Lung (tissue), 12 donors: ENCODE results near the gene CD2. TPM values are rescaled to one million over a fixed set of nuclear protein-coding genes. Genes with fewer than 3 reads are reported as not detected.

Experiments
- ATAC-seq: fragments of 200-7000 bp; cut with Tn5 transposase; one replicate; pipeline ENCODE4 v1.9.1; 2020; ENCODE audit warnings: moderate number of reproducible peaks; ENCODE audit not compliant: insufficient read depth, low FRiP score
- DNase-seq, 3 donors: peaks; one replicate each; pipeline ENCODE4 v3.0.0-alpha.2; 2013 to 2017
- H3K27ac ChIP-seq, 2 donors: one replicate each; pipeline ENCODE4 v1.5.1; 2013; ENCODE audit warnings: mild to moderate bottlenecking in 2 of 2, moderate library complexity in 2 of 2, control low read depth in 1 of 2, inconsistent platforms in 1 of 2, low read depth in 1 of 2, low read length in 1 of 2
- H3K27me3 ChIP-seq, 3 donors: one replicate each; pipeline ENCODE4 v1.5.1; 2013; ENCODE audit warnings: low read length in 2 of 3; ENCODE audit not compliant: control insufficient read depth in 3 of 3, insufficient read depth in 3 of 3
- H3K36me3 ChIP-seq, 4 donors: one replicate each; pipeline ENCODE4 v1.5.1; 2013; ENCODE audit warnings: low read length in 4 of 4, mild to moderate bottlenecking in 1 of 4, moderate library complexity in 1 of 4; ENCODE audit not compliant: control insufficient read depth in 4 of 4, insufficient read depth in 4 of 4
- H3K4me1 ChIP-seq, 5 donors: one replicate each; pipeline ENCODE4 v1.5.1; 2013; ENCODE audit warnings: low read length in 5 of 5, mild to moderate bottlenecking in 2 of 5, moderate library complexity in 1 of 5; ENCODE audit not compliant: control insufficient read depth in 5 of 5, insufficient read depth in 5 of 5
- H3K4me3 ChIP-seq: one replicate; pipeline ENCODE4 v1.5.1; 2013; ENCODE audit warnings: mild to moderate bottlenecking, control low read depth, moderate library complexity
- H3K9ac ChIP-seq, 2 donors: one replicate each; pipeline ENCODE4 v1.5.1; 2013; ENCODE audit warnings: low read length in 2 of 2, control low read depth in 1 of 2; ENCODE audit not compliant: insufficient read depth in 1 of 2
- H3K9me3 ChIP-seq, 4 donors: one replicate each; pipeline ENCODE4 v1.5.1; 2013; ENCODE audit warnings: low read length in 3 of 4, mild to moderate bottlenecking in 1 of 4, moderate library complexity in 1 of 4; ENCODE audit not compliant: control insufficient read depth in 4 of 4, insufficient read depth in 3 of 4
- WGBS, 2 donors: extraction: QIAGEN DNeasy Blood & Tissue Kit; methylation state at CpG; one replicate each; pipeline ENCODE4 v1.1.7; 2013; 5-methylcytosine and 5-hydroxymethylcytosine counted together
- polyA plus RNA-seq, 2 donors: library from polyadenylated mRNA; stranded (reverse); fragments of 200-250 nt; gene quantifications; one replicate each; pipeline ENCODE4 v1.2.1, GENCODE V29; 2013
- total RNA-seq, 2 donors: library from RNA; depleted of rRNA in 1 of 2; stranded (reverse); fragments of >200 nt in 1 of 2; gene quantifications; one replicate each; pipeline ENCODE4 v1.2.1, GENCODE V29; 2014 to 2021
- TF ChIP-seq, protein P1 (sequence below): IDR thresholded peaks from 2 replicates; pipeline ENCODE4 v1.5.1; 2012; ENCODE audit warnings: mild to moderate bottlenecking; ENCODE audit errors: control extremely low read depth, extremely low read depth
- donor health status: control.
- donor health status: control.
- donor health status: Bipolar disorder and iron deficiency.
- donor health status: healthy.
- donor health status: DM: yes; HTN: yes; CAD: no.

Gene CD2
- total and polyA plus RNA-seq, 4 donors: 2.4 to 5.2 (median 4.9) TPM

DNA sequence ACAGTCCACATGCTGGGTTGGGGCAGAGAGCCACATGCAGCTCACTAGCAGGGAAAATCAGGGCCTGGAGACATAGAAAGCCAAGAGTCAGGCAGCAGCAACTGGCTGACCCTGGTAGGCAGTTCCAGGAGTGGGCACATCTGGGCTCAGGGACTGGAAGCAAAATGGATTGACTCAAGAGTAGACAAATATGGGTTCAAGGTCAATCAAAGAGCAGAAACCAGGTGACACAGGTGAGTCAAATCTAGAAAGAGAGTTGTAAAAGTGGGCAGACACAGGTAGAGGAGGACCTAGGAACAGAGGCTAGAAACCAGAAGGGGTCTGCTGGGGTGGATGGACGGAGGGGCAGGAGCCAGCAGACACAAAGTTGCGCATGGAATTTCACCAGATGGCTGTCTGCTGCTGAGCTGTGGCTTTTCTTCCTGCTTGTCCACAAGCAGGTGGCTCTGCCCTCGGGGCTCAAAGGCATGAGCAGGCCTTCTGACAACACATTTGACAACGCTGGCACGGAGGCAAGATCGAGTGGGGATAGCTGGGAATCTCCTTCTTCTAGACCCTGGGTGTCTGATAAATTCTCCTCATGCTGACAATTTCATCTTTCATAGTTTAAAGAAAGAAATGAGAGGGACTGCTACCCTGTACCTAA lies 45.9 kb upstream of the CD2 start:
- no peak for ATAC-seq
- Histone ChIP-seq H3K4me3 (no peak overlapping the region), H3K9me3 (no peaks in the 10 kb centered on the region), H3K27ac (no peak overlapping the region), H3K27me3 (no peaks in the 10 kb centered on the region), H3K9ac (no peak overlapping the region), H3K4me1 (peaks cover 0 to 17% (median 8%) of the 10 kb centered on the region in 5 donors), H3K36me3 (no peaks in the 10 kb centered on the region)
- TF ChIP-seq, protein P1, sequence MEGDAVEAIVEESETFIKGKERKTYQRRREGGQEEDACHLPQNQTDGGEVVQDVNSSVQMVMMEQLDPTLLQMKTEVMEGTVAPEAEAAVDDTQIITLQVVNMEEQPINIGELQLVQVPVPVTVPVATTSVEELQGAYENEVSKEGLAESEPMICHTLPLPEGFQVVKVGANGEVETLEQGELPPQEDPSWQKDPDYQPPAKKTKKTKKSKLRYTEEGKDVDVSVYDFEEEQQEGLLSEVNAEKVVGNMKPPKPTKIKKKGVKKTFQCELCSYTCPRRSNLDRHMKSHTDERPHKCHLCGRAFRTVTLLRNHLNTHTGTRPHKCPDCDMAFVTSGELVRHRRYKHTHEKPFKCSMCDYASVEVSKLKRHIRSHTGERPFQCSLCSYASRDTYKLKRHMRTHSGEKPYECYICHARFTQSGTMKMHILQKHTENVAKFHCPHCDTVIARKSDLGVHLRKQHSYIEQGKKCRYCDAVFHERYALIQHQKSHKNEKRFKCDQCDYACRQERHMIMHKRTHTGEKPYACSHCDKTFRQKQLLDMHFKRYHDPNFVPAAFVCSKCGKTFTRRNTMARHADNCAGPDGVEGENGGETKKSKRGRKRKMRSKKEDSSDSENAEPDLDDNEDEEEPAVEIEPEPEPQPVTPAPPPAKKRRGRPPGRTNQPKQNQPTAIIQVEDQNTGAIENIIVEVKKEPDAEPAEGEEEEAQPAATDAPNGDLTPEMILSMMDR: no peak
- WGBS, 2 donors: 86 to 87% methylated on average over 6 of the region's 6 CpGs
- DNase-seq: no peak

DNA sequence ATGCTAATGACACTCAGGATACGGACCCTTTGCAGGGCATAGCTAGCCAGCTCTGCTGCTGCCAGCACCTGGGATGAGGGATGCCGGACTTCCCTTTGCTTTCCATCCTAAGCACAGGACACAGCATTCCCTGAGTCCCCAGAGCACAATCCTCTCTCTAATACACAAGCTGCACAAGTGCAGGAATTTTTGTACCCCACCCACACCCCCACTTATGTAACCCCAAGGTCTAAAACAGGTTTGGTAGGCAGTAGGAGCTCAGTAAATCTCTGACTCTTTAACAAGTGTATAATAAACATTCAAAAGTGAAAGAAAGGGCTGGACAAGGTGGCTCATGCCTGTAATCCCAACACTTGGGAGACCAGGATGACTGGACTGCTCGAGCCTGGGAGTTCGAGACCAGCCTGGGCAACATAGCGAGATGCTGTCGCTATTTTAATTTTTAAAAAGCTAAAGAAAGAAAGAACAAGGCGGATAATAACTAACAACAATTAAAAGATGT lies 44.5 kb upstream of the CD2 start:
- Histone ChIP-seq H3K36me3 (no peaks in the 10 kb centered on the region), H3K27me3 (no peaks in the 10 kb centered on the region), H3K4me1 (peaks cover 0 to 17% (median 8%) of the 10 kb centered on the region in 5 donors), H3K9ac (peak overlapping the region in 1 of 2 donors; percentile 28), H3K9me3 (no peaks in the 10 kb centered on the region), H3K4me3 (no peak overlapping the region), H3K27ac (peak overlapping the region in 1 of 2 donors; percentile 69)
- DNase-seq: no peak
- TF ChIP-seq, protein P1: no peak
- ATAC-seq: no peak
- WGBS, 2 donors: 76 to 89% methylated on average over 7 of the region's 7 CpGs

DNA sequence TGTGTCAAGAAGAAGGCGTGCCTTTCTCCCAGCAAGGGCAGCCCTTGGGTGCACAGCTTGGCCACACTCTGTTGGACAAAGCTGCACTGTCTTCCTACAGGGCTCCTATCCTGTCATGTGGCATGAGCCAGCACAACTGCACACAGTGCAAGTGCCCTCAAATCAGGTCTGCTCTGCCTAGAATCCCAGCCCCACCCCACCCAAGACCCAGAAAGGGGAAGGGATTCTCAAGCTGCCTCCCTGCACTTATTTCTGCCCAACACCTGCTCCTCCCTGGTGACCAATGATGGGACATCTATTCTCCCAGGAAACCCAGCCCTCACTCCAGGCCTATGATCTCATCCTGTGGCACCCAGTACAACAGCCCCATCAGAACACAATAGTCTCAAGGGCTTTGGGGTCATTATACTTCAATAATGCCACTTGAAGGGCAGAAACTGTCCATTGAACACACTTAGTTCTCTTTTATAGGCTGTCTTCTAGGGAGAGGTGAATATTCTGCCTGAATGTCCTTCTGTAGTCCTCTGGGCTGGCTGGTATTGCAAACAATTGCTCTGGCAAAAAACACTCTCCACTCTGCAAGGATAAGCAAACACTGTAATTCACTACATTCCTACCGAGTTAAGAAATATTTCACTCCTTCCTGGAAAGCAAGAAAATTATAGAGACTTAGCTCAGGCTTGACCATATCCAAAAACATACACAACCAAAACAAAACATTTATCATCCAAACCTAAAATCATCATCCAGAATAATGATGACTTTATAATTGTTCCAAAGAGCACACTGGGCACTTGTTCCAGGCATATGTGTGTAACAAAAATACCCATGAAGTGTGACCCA lies 43.6 kb upstream of the CD2 start:
- TF ChIP-seq, protein P1: no peak
- H3K27ac ChIP-seq: peak overlapping the region in 1 of 2 donors; percentile 72
- H3K36me3 ChIP-seq: no peaks in the 10 kb centered on the region
- H3K4me3 ChIP-seq: no peak overlapping the region
- peaks cover 0 to 17% (median 8%) of the 10 kb centered on the region in 5 donors for H3K4me1 ChIP-seq
- H3K27me3 ChIP-seq: no peaks in the 10 kb centered on the region
- ATAC-seq (peak; percentile 67), DNase-seq (peak in 2 of 3 donors; percentile 59 to 76)
- 65 to 80% methylated on average over 2 of the region's 2 CpGs for WGBS, 2 donors
- H3K9me3 ChIP-seq: no peaks in the 10 kb centered on the region
- peak overlapping the region in 1 of 2 donors; percentile 28 for H3K9ac ChIP-seq
